ENCODE results near the gene VASP. TPM values are rescaled to one million over a fixed set of nuclear protein-coding genes. Genes with fewer than 3 reads are reported as not detected.

The VASP gene
- total and polyA plus RNA-seq, 2 of the 4 experiments (the other 2 are of a cell fraction) = 61.1 to 88.8 TPM

- Histone ChIP-seq H2BK15ac (ENCODE audit: low read depth, low read length) (no peak overlapping the region), H3K4me1 (ENCODE audit: control insufficient read depth, insufficient read depth, low read length) (peaks cover under 1% of the 10 kb centered on the region; the same call in 1 of the 2 replicates), H2BK20ac (ENCODE audit: low read depth, low read length) (no peak overlapping the region), H4K91ac (ENCODE audit: insufficient read depth, low read depth, low read length) (no peak overlapping the region), H3K79me1 (ENCODE audit: low read depth in 1 of 2, low read length in 2 of 2) (peaks cover 0 to 7% of the 10 kb centered on the region in 2 experiments; a peak in 1 of 4 replicates), H2BK120ac (ENCODE audit: low read depth, low read length) (no peak overlapping the region), H3K9ac (ENCODE audit: low read depth, low read length) (no peak overlapping the region), H3K36me3 (ENCODE audit: control insufficient read depth, insufficient read depth, low read length) (no peaks in the 10 kb centered on the region), H2AFZ (replicated peaks; ENCODE audit: low read length, poor library complexity) (no peak overlapping the region), H2AK5ac (ENCODE audit: low read depth, low read length) (no peak overlapping the region), H3K9me3 (ENCODE audit: control insufficient read depth, insufficient read depth, low read length) (no peaks in the 10 kb centered on the region), H2AK9ac (replicated peaks; ENCODE audit: low read depth, low read length, poor library complexity) (no peak overlapping the region), H3K56ac (ENCODE audit: extremely low read depth, insufficient read depth, low read length) (no peak overlapping the region), H3K9me1 (ENCODE audit: insufficient read depth, low read length) (no peaks in the 10 kb centered on the region), H3K4me3 (ENCODE audit: insufficient read depth, low read depth, low read length) (no peak overlapping the region), H3K23ac (ENCODE audit: low read depth, low read length) (no peak overlapping the region), H3K14ac (replicated peaks; ENCODE audit: low read depth, low read length) (no peak overlapping the region), H4K8ac (ENCODE audit: low read depth in 2 of 2, low read length in 2 of 2) (no peak overlapping the region), H3K18ac (ENCODE audit: low read depth, low read length) (no peak overlapping the region), H4K5ac (ENCODE audit: low read depth, low read length) (no peak overlapping the region), H3K4ac (ENCODE audit: low read depth, low read length) (no peak overlapping the region), H3K27ac (ENCODE audit: insufficient read depth, low read length) (no peak overlapping the region), H2BK5ac (ENCODE audit: low read depth, low read length, poor library complexity, severe bottlenecking) (no peak overlapping the region), H3K27me3 (ENCODE audit: control insufficient read depth, insufficient read depth, low read length) (no peaks in the 10 kb centered on the region), H4K20me1 (ENCODE audit: insufficient read depth, low read length) (peaks cover 10% of the 10 kb centered on the region; the same call in 1 of the 2 replicates), H3K4me2 (ENCODE audit: low read depth, low read length) (no peak overlapping the region)
- dilution Hi-C loops (cut with HindIII; ENCODE audit: low sequenced_read_pairs, unreplicated experiment) = no loop called here
- ChIA-PET CTCF (no interaction called here), POLR2A (ENCODE audit: unreplicated experiment) (no interaction called here)
- intact Hi-C loops (cut with micrococcal nuclease) = no loop called here
- in situ Hi-C loops (cut with MboI; ENCODE audit: low sequenced_read_pairs) = no loop called here
- BruUV-seq (replicated peaks) = no TSS peak
- WGBS, 2 experiments (ENCODE audit: extremely low coverage in 2 of 2, insufficient read length in 1 of 2) = no CpG with 5 or more reads among the region's 4 CpGs
- TF ChIP-seq CHD1 (IDR thresholded peaks at IDR 0.05; ENCODE audit: low read depth, low read length) (no peak), MAZ (IDR thresholded peaks at IDR 0.05; ENCODE audit: borderline replicate concordance, low read depth, low read length) (no peak), POLR2A (IDR thresholded peaks at IDR 0.05; ENCODE audit: low read depth, low read length) (no peak), SMC3 (IDR thresholded peaks at IDR 0.05; ENCODE audit: low read depth, low read length) (no peak), MAFK (IDR thresholded peaks at IDR 0.05; ENCODE audit: low read depth, low read length) (no peak), NFE2L2 (IDR thresholded peaks at IDR 0.05; ENCODE audit: low read depth, low read length) (no peak), CEBPB (IDR thresholded peaks at IDR 0.05; ENCODE audit: low read depth, low read length) (no peak), BHLHE40 (IDR thresholded peaks at IDR 0.05; ENCODE audit: low read depth, low read length) (no peak), RFX5 (IDR thresholded peaks at IDR 0.05; ENCODE audit: low read depth, low read length) (no peak), FOS (IDR thresholded peaks at IDR 0.05; ENCODE audit: low read depth, low read length) (no peak), RAD21 (IDR thresholded peaks at IDR 0.05; ENCODE audit: low read length) (no peak), RCOR1 (IDR thresholded peaks at IDR 0.05; ENCODE audit: insufficient replicate concordance, low read length) (no peak), USF2 (IDR thresholded peaks at IDR 0.05; ENCODE audit: low read depth, low read length) (no peak), MXI1 (IDR thresholded peaks at IDR 0.05; ENCODE audit: borderline replicate concordance, low read depth, low read length) (no peak)
- TF ChIP-seq, protein P1, sequence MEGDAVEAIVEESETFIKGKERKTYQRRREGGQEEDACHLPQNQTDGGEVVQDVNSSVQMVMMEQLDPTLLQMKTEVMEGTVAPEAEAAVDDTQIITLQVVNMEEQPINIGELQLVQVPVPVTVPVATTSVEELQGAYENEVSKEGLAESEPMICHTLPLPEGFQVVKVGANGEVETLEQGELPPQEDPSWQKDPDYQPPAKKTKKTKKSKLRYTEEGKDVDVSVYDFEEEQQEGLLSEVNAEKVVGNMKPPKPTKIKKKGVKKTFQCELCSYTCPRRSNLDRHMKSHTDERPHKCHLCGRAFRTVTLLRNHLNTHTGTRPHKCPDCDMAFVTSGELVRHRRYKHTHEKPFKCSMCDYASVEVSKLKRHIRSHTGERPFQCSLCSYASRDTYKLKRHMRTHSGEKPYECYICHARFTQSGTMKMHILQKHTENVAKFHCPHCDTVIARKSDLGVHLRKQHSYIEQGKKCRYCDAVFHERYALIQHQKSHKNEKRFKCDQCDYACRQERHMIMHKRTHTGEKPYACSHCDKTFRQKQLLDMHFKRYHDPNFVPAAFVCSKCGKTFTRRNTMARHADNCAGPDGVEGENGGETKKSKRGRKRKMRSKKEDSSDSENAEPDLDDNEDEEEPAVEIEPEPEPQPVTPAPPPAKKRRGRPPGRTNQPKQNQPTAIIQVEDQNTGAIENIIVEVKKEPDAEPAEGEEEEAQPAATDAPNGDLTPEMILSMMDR (conservative IDR thresholded peaks at IDR 0.05; ENCODE audit: low read depth, low read length) = no peak
- DNase-seq (no peak), ATAC-seq (ENCODE audit: low read depth) (no peak)
These were observed 44.0 kb upstream of the VASP start for GRCh38 chr19:45463241-45463640.

All from IMR-90 (cell line).